ENCODE data around the gene GRB10.

The GRB10 gene

DNA sequence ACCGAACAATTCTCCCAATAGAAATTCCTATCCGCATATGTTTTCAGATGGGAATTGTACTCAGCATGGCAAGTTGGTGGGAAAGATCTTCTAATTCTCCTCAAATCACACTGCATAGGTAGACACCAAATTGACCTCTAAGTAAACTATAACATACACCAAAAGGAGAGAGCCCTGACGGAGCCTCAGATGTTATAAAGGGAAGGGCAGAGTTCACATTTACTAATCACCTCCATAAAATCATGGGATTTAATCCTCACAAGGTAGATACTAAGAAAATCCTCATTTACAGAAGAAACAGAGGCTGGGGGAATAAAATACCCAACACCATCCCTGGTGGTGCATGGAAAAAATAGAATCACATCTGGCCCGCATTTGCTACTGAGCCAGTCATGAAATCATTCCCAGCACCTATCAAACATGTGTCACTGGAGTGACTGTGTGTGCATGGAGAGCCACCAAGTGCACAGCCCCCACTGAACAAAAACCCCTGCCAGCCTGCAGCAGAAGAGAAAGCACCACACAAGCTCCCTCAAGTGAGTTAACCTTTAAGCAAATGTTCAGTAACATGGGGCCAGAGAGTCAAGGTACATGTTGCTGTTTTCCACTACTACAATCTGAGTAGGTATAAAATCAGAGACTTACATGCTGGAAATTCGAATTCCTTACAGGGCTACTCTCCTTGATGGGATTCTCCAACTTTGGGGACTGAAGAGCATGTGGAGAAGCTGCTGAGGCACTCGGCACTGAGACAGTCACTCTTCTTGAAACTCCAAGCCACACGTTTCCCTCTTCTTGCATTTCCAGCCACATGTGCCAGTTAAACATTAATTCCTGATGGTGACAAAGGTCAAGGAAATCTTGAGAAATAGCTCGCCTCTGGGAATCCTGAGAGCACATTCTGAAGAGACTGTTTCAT lies 217.8 kb downstream of the GRB10 start, which contains the start of gene DDC:
DDC (minus strand) TSS at position 766 of the 919 bp plus-strand sequence. CDS start 21,320 bp downstream, outside the sequence.
- Histone ChIP-seq H3K27ac (ENCODE audit: low read length) (no peak within 1 kb of the TSS), H3K9me3 (ENCODE audit: control insufficient read depth, low read depth, low read length) (no peaks in the 10 kb centered on the region), H3K36me3 (ENCODE audit: control insufficient read depth, low read depth, low read length) (no peaks in the 10 kb centered on the region), H3K4me1 (ENCODE audit: control insufficient read depth, low read depth, low read length) (no peaks in the 10 kb centered on the region), H3K4me3 (ENCODE audit: low read length) (no peak within 1 kb of the TSS), H3K27me3 (ENCODE audit: control insufficient read depth, insufficient read depth, low read length) (no peaks in the 10 kb centered on the region), H3K9ac (ENCODE audit: low read length) (no peak within 1 kb of the TSS)

DNA sequence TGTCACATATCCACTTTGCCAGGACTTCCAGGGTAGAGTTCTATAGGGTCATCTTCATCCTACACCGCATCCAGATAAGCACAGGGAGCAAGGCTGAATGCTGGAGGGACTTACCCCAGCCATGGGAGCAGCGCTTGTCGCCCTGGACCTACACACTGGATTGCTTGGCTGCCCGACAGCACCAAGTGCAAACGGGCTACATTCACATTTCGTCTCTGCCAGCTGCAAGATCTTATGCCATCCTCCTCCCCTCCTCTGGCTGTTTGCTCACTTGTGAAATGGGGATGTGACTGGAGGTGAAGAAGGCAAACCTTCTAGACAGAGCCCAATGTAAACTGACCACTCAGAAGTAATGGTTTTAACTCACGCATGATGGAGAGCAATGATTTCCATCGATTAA lies 218.5 kb downstream of the GRB10 start:
- Histone ChIP-seq H3K4me1 (ENCODE audit: control insufficient read depth, low read depth, low read length) (no peaks in the 10 kb centered on the region), H3K4me3 (ENCODE audit: low read length) (no peak overlapping the region), H3K9ac (ENCODE audit: low read length) (no peak overlapping the region), H3K27me3 (ENCODE audit: control insufficient read depth, insufficient read depth, low read length) (no peaks in the 10 kb centered on the region), H3K36me3 (ENCODE audit: control insufficient read depth, low read depth, low read length) (no peaks in the 10 kb centered on the region), H3K27ac (ENCODE audit: low read length) (no peak overlapping the region), H3K9me3 (ENCODE audit: control insufficient read depth, low read depth, low read length) (no peaks in the 10 kb centered on the region)

DNA sequence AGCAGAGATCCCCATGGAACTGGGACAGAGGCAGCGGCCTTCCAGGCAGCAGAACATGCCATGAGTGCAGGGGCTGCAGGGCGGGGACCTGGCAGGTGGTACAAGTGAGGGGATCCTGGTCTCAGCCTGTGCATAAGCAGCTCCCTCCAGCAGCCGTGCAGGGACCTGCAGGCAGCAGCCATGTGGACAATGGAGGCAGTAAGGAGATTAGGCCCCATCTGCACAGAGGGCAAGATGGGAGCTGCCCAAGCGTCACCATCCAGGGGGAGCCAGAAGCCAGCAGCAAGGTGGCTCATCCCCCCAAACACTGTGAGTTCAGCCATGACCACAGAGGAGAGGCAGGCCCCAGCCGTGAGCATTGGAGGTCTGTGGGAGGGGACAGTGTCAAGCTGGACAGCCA lies 220.6 kb downstream of the GRB10 start:
- H3K4me1 ChIP-seq (ENCODE audit: control insufficient read depth, low read depth, low read length): peaks cover under 1% of the 10 kb centered on the region
- no peaks in the 10 kb centered on the region for H3K36me3 ChIP-seq (ENCODE audit: control insufficient read depth, low read depth, low read length)
- no peaks in the 10 kb centered on the region for H3K9me3 ChIP-seq (ENCODE audit: control insufficient read depth, low read depth, low read length)
- no peaks in the 10 kb centered on the region for H3K27me3 ChIP-seq (ENCODE audit: control insufficient read depth, insufficient read depth, low read length)
- no peak overlapping the region for H3K27ac ChIP-seq (ENCODE audit: low read length)
- H3K9ac ChIP-seq (ENCODE audit: low read length): no peak overlapping the region
- H3K4me3 ChIP-seq (ENCODE audit: low read length): no peak overlapping the region

- Histone ChIP-seq H3K4me3 (ENCODE audit: low read length) (no peak overlapping the region), H3K9me3 (ENCODE audit: control insufficient read depth, low read depth, low read length) (no peaks in the 10 kb centered on the region), H3K27me3 (ENCODE audit: control insufficient read depth, insufficient read depth, low read length) (no peaks in the 10 kb centered on the region), H3K4me1 (ENCODE audit: control insufficient read depth, low read depth, low read length) (peaks cover 6% of the 10 kb centered on the region), H3K27ac (ENCODE audit: low read length) (no peak overlapping the region), H3K9ac (ENCODE audit: low read length) (no peak overlapping the region), H3K36me3 (ENCODE audit: control insufficient read depth, low read depth, low read length) (no peaks in the 10 kb centered on the region)
These were observed 221.8 kb downstream of the GRB10 start for GRCh38 chr7:50560865-50561351.

DNA sequence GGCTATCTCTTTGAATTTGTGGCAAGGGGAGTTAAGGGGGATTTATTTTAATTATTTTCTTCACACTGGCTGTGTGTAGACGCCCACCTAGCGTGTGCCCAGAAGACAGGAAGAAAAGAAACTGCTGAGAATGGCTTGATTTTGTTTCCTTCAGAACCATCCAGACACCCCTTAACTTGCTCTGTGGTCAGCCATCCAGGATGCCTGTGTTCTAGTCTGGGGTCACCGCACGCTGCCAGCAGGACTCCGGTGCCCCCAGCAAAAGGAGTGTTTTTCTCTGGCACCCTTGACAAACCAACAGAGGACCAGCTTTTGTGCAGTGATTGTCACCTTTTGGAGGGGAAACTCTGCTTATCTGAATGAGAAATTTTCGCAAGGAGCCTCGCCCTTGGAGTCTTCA lies 222.8 kb downstream of the GRB10 start:
- Histone ChIP-seq H3K27me3 (ENCODE audit: control insufficient read depth, insufficient read depth, low read length) (no peaks in the 10 kb centered on the region), H3K4me3 (ENCODE audit: low read length) (no peak overlapping the region), H3K4me1 (ENCODE audit: control insufficient read depth, low read depth, low read length) (peaks cover 6% of the 10 kb centered on the region), H3K9me3 (ENCODE audit: control insufficient read depth, low read depth, low read length) (no peaks in the 10 kb centered on the region), H3K9ac (ENCODE audit: low read length) (no peak overlapping the region), H3K36me3 (ENCODE audit: control insufficient read depth, low read depth, low read length) (no peaks in the 10 kb centered on the region), H3K27ac (ENCODE audit: low read length) (no peak overlapping the region)

GRCh38 chr7:50558294-50559053 lies 224.2 kb downstream of the GRB10 start:
- Histone ChIP-seq H3K27me3 (ENCODE audit: control insufficient read depth, insufficient read depth, low read length) (no peaks in the 10 kb centered on the region), H3K4me1 (ENCODE audit: control insufficient read depth, low read depth, low read length) (peaks cover 13% of the 10 kb centered on the region), H3K9ac (ENCODE audit: low read length) (no peak overlapping the region), H3K27ac (ENCODE audit: low read length) (no peak overlapping the region), H3K36me3 (ENCODE audit: control insufficient read depth, low read depth, low read length) (no peaks in the 10 kb centered on the region), H3K9me3 (ENCODE audit: control insufficient read depth, low read depth, low read length) (no peaks in the 10 kb centered on the region), H3K4me3 (ENCODE audit: low read length) (no peak overlapping the region)

DNA sequence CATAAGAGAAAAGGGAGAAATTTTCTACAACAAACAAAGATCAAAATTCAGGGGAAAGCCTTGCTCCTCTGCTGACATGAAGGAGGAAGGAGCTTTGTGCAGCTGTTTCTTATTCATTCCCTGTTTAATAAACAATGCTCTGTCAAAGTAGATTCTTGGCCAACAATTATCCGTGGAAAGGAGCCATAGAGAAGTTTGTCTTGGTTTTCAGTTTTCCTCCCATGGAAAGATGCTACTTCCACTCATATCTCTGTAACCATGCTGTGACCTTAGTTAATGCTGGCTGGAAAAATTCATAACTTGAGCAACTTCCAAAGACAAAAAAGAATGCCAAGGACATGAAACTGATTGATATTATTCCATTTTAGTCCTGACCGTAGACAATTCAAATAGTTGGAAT lies 225.6 kb downstream of the GRB10 start:
- Histone ChIP-seq H3K4me1 (ENCODE audit: control insufficient read depth, low read depth, low read length) (peaks cover 13% of the 10 kb centered on the region), H3K27me3 (ENCODE audit: control insufficient read depth, insufficient read depth, low read length) (no peaks in the 10 kb centered on the region), H3K9me3 (ENCODE audit: control insufficient read depth, low read depth, low read length) (no peaks in the 10 kb centered on the region), H3K36me3 (ENCODE audit: control insufficient read depth, low read depth, low read length) (no peaks in the 10 kb centered on the region), H3K9ac (ENCODE audit: low read length) (no peak overlapping the region), H3K27ac (ENCODE audit: low read length) (no peak overlapping the region), H3K4me3 (ENCODE audit: low read length) (no peak overlapping the region)

DNA sequence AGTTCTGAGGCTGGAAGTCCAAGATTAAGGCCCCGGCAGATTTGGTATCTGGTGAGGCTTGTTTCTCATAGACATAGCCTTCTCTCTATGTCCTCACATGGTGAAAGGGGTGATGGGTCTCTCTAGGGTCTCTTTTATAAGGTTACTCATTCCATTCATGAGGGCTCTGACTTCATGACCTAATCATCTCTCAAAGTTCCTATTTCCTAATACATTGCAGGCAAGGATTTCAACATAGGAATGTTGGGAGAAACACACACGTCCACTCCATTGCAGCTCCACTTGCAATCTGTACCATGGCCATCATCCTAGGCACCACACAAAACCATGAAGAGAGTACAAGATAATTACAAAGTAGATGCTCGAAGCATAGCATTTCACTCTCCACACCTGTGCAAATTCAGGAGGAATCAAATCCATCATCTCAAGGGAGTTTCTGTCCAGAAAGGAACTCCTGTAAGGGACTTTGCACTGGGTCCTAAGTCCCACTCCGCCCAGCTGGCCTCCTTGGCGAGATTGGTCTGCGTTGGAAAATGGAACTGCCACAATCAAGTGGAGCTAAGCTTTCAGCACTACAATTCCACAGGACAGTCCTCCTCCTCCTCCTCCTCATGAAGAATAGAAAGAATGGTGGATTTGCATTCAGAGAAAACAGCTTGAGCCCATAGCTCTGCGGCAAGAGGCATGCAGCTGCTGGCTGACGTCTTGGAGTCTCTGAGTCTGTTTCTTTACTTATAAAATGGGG lies 226.3 kb downstream of the GRB10 start:
- no peak overlapping the region for H3K27ac ChIP-seq (ENCODE audit: low read length)
- H3K36me3 ChIP-seq (ENCODE audit: control insufficient read depth, low read depth, low read length): no peaks in the 10 kb centered on the region
- no peak overlapping the region for H3K9ac ChIP-seq (ENCODE audit: low read length)
- no peaks in the 10 kb centered on the region for H3K27me3 ChIP-seq (ENCODE audit: control insufficient read depth, insufficient read depth, low read length)
- peaks cover 13% of the 10 kb centered on the region for H3K4me1 ChIP-seq (ENCODE audit: control insufficient read depth, low read depth, low read length)
- no peaks in the 10 kb centered on the region for H3K9me3 ChIP-seq (ENCODE audit: control insufficient read depth, low read depth, low read length)
- H3K4me3 ChIP-seq (ENCODE audit: low read length): no peak overlapping the region

GRCh38 chr7:50555594-50556140 lies 227.0 kb downstream of the GRB10 start:
- Histone ChIP-seq H3K4me3 (ENCODE audit: low read length) (no peak overlapping the region), H3K4me1 (ENCODE audit: control insufficient read depth, low read depth, low read length) (peaks cover 13% of the 10 kb centered on the region)

GRCh38 chr7:50554431-50555322 lies 228.0 kb downstream of the GRB10 start:
- Histone ChIP-seq H3K27me3 (ENCODE audit: control insufficient read depth, insufficient read depth, low read length) (no peaks in the 10 kb centered on the region), H3K9me3 (ENCODE audit: control insufficient read depth, low read depth, low read length) (no peaks in the 10 kb centered on the region), H3K9ac (ENCODE audit: low read length) (no peak overlapping the region), H3K36me3 (ENCODE audit: control insufficient read depth, low read depth, low read length) (no peaks in the 10 kb centered on the region), H3K4me1 (ENCODE audit: control insufficient read depth, low read depth, low read length) (peaks cover 13% of the 10 kb centered on the region), H3K4me3 (ENCODE audit: low read length) (no peak overlapping the region), H3K27ac (ENCODE audit: low read length) (no peak overlapping the region)

More at GRCh38 chr7:50555594-50556140, 227.0 kb downstream of the GRB10 start:
- H3K27ac ChIP-seq (ENCODE audit: low read length): no peak overlapping the region
- H3K9me3 ChIP-seq (ENCODE audit: control insufficient read depth, low read depth, low read length): no peaks in the 10 kb centered on the region
- no peaks in the 10 kb centered on the region for H3K27me3 ChIP-seq (ENCODE audit: control insufficient read depth, insufficient read depth, low read length)
- no peak overlapping the region for H3K9ac ChIP-seq (ENCODE audit: low read length)
- no peaks in the 10 kb centered on the region for H3K36me3 ChIP-seq (ENCODE audit: control insufficient read depth, low read depth, low read length)
